AG09319 (cell line): ENCODE results near the gene N4BP3.

Source experiments
- DNase-seq: peaks from one replicate; pipeline ENCODE4 v3.0.0-alpha.2; 2010; ENCODE audit warnings: low read depth; ENCODE audit errors: extremely low read depth
- TF ChIP-seq, protein P1 (sequence below): IDR thresholded peaks from 2 replicates; pipeline ENCODE4 v1.5.1; 2011; ENCODE audit warnings: low read depth, mild to moderate bottlenecking, inconsistent platforms, low read length, moderate library complexity

The N4BP3 gene

DNA sequence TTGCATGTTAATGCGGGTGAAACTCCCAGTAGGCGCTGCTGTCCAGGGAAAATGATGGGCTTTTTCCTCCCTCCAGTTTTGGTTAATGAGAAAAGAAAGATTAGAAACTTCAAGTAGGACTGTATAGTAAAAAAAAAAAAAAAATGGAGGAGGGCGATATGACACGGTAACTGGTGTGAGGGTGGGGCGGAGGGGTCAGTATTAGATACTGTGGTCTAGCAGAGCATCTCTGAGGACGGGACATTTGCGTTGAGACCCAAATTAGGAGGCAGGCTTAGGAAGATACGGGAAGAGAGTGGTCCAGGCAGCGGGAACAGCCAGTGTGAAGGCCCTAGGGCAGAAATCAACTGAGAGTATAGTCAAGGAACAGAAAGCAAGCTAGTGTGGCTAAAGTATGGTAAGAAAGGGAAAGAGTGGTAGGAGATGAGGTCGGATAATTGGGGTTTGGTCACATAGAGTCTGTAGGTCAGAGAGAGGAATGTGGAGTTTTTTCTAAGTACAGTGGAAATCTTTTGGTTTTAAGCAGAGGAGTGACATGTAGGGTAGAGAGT lies 18.2 kb downstream of the N4BP3 start:
- TF ChIP-seq, protein P1, sequence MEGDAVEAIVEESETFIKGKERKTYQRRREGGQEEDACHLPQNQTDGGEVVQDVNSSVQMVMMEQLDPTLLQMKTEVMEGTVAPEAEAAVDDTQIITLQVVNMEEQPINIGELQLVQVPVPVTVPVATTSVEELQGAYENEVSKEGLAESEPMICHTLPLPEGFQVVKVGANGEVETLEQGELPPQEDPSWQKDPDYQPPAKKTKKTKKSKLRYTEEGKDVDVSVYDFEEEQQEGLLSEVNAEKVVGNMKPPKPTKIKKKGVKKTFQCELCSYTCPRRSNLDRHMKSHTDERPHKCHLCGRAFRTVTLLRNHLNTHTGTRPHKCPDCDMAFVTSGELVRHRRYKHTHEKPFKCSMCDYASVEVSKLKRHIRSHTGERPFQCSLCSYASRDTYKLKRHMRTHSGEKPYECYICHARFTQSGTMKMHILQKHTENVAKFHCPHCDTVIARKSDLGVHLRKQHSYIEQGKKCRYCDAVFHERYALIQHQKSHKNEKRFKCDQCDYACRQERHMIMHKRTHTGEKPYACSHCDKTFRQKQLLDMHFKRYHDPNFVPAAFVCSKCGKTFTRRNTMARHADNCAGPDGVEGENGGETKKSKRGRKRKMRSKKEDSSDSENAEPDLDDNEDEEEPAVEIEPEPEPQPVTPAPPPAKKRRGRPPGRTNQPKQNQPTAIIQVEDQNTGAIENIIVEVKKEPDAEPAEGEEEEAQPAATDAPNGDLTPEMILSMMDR: no peak
- DNase-seq: no peak

DNA sequence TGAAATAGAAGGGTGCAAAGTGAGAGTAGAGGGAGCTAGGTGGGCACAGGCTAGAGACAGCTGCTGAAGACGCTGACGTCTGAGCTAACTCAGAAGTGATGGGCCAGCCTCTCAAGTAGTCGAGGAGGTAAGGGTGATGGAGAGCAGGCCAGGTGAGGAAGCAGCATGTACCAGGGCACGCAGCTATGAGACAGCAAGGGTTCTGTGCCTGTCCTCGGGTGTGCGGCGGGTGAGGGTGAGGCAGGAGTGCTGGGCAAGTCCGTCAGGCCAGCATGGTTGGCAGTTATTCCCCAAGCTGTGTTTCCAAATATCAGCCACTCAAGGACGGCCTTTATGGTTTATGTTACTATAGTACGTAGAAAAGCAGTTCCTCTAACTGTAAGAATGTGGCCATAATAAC lies 23.7 kb downstream of the N4BP3 start:
- TF ChIP-seq, protein P1: no peak
- DNase-seq: no peak

- TF ChIP-seq, protein P1: no peak
- DNase-seq: no peak
Measured at GRCh38 chr5:178137991-178138390, 24.7 kb downstream of the N4BP3 start.

- TF ChIP-seq, protein P1: no peak
- DNase-seq: no peak
Measured at GRCh38 chr5:178141550-178141949, 28.2 kb downstream of the N4BP3 start.

- TF ChIP-seq, protein P1: no peak
- DNase-seq: no peak
Measured at GRCh38 chr5:178142642-178143041, 29.3 kb downstream of the N4BP3 start.

GRCh38 chr5:178143246-178143645 lies 29.9 kb downstream of the N4BP3 start:
- TF ChIP-seq, protein P1: no peak

DNA sequence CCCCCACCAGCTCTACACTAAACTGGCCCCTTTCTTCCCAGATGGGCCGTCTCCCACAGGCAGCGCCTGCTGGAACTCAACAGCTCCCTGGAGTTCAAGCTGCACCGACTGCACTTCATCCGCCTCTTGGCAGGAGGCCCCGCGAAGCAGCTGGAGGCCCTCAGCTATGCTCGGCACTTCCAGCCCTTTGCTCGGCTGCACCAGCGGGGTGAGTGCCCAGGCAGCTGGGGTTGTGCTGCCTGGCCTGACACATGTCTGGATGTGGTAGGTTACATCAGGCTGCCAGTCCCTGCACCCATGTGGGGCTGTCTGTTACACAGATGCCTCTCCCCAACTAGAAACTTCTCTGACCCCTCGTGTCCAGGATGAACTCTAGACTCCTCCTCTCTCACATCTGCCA lies 30.6 kb downstream of the N4BP3 start:
- no peak for DNase-seq
- TF ChIP-seq, protein P1: no peak

More at GRCh38 chr5:178143246-178143645, 29.9 kb downstream of the N4BP3 start:
- no peak for DNase-seq
